Neural cell (in vitro differentiated cells): Measurements from ENCODE around the gene ADD2. TPM values are rescaled to one million over a fixed set of nuclear protein-coding genes. Genes with fewer than 3 reads are reported as not detected.

Experiments
- H2AFZ ChIP-seq: fragments of 200-600, 300-800 bp; sonication (generic), shearing (Covaris generic); 2 replicates; pipeline ENCODE4 v1.6.0; 2014; ENCODE audit warnings: low read depth, mild to moderate bottlenecking, antibody characterized with exemption, low read length, moderate library complexity
- H3F3A ChIP-seq: fragments of 200-600 bp; shearing (Covaris generic); 2 replicates; pipeline ENCODE4 v1.6.1; 2016; ENCODE audit warnings: mild to moderate bottlenecking, moderate library complexity, mixed read lengths, antibody characterized with exemption, low read length; ENCODE audit not compliant: insufficient read depth, poor library complexity, severe bottlenecking
- H3K27ac ChIP-seq: fragments of 200-600, 300-800 bp; sonication (generic), shearing (Covaris generic); 2 replicates; pipeline ENCODE4 v1.5.1; 2014; ENCODE audit warnings: mild to moderate bottlenecking, low read length, moderate library complexity
- H3K27me3 ChIP-seq: fragments of 300-800, 200-600 bp; sonication (generic), shearing (Covaris generic); 2 replicates; pipeline ENCODE4 v1.6.0; 2014; ENCODE audit warnings: mild to moderate bottlenecking, low read depth, low read length, moderate library complexity; ENCODE audit not compliant: insufficient read depth
- H3K36me3 ChIP-seq: fragments of 300-800, 200-600 bp; sonication (generic), shearing (Covaris generic); 2 replicates; pipeline ENCODE4 v1.5.1; 2014; ENCODE audit warnings: mild to moderate bottlenecking, antibody characterized with exemption, low read length, moderate library complexity; ENCODE audit not compliant: insufficient read depth
- H3K4me2 ChIP-seq: fragments of 300-800, 200-600 bp; sonication (generic), shearing (Covaris generic); 2 replicates; pipeline ENCODE4 v1.6.0; 2014; ENCODE audit warnings: mild to moderate bottlenecking, low read length
- H3K4me3 ChIP-seq: fragments of 300-800, 200-600 bp; sonication (generic), shearing (Covaris generic); 2 replicates; pipeline ENCODE4 v1.5.1; 2014; ENCODE audit warnings: mild to moderate bottlenecking, low read length, moderate library complexity
- H3K79me2 ChIP-seq: fragments of 200-600 bp; shearing (Covaris generic); replicated peaks from 2 replicates; pipeline ENCODE4 v1.6.0; 2014; ENCODE audit warnings: mild to moderate bottlenecking, low read length, moderate library complexity; ENCODE audit not compliant: insufficient read depth
- H3K9ac ChIP-seq: fragments of 300-800, 200-600 bp; sonication (generic), shearing (Covaris generic); 2 replicates; pipeline ENCODE4 v1.6.1; 2016; ENCODE audit warnings: mild to moderate bottlenecking, low read length, mixed read lengths
- H3K9me2 ChIP-seq: fragments of 200-600 bp; shearing (Covaris generic); 2 replicates; pipeline ENCODE4 v1.6.1; 2016; ENCODE audit warnings: mild to moderate bottlenecking, low read length, mixed read lengths; ENCODE audit not compliant: insufficient read depth
- H3K9me3 ChIP-seq: fragments of 200-600, 300-800 bp; sonication (generic), shearing (Covaris generic); 2 replicates; pipeline ENCODE4 v1.6.1; 2016; ENCODE audit warnings: mild to moderate bottlenecking, mixed run types, low read length, moderate library complexity, mixed read lengths
- H4K20me1 ChIP-seq: fragments of 200-600 bp; shearing (Covaris generic); 2 replicates; pipeline ENCODE4 v1.6.1; 2016; ENCODE audit warnings: mild to moderate bottlenecking, mixed run types; ENCODE audit not compliant: insufficient read depth
- EP300 ChIP-seq: fragments of 450-650 bp; conservative IDR thresholded peaks from 2 replicates; pipeline ENCODE4 v1.6.1; 2014; ENCODE audit warnings: antibody characterized with exemption, mild to moderate bottlenecking, moderate library complexity; ENCODE audit not compliant: poor library complexity, severe bottlenecking
- EZH2 ChIP-seq: fragments of 200-600, 300-800 bp; shearing (Covaris generic), sonication (generic); IDR thresholded peaks from 2 replicates; pipeline ENCODE4 v1.6.1; 2014; ENCODE audit warnings: antibody characterized with exemption, low read length, borderline replicate concordance, mild to moderate bottlenecking; ENCODE audit not compliant: insufficient read depth, poor library complexity, severe bottlenecking
- MXI1 ChIP-seq: fragments of 450-650 bp; conservative IDR thresholded peaks from 2 replicates; pipeline ENCODE4 v1.6.1; 2014; ENCODE audit warnings: antibody characterized with exemption, mild to moderate bottlenecking; ENCODE audit not compliant: poor library complexity, severe bottlenecking
- POLR2AphosphoS5 ChIP-seq: IDR thresholded peaks from 2 replicates; pipeline ENCODE4 v1.6.1; 2012
- RAD21 ChIP-seq: fragments of 450-650 bp; conservative IDR thresholded peaks from 2 replicates; pipeline ENCODE4 v1.6.1; 2014; ENCODE audit warnings: antibody characterized with exemption, mild to moderate bottlenecking, moderate library complexity
- REST ChIP-seq: IDR thresholded peaks from 2 replicates; pipeline ENCODE4 v1.6.1; 2012; ENCODE audit warnings: borderline replicate concordance
- SMC3 ChIP-seq: fragments of 450-650 bp; conservative IDR thresholded peaks from 2 replicates; pipeline ENCODE4 v1.6.1; 2014; ENCODE audit warnings: antibody characterized with exemption, mild to moderate bottlenecking, moderate library complexity; ENCODE audit not compliant: poor library complexity
- TAF1 ChIP-seq: IDR thresholded peaks from 2 replicates; pipeline ENCODE4 v1.6.1; 2012; ENCODE audit warnings: low read depth
- polyA plus RNA-seq: library from polyadenylated mRNA; depleted of rRNA; stranded (reverse); fragments of >200 nt; gene quantifications from 2 replicates; pipeline ENCODE4 v1.2.3, GENCODE V29; 2014
- TF ChIP-seq, protein P1 (sequence below): fragments of 450-650 bp; IDR thresholded peaks from 2 replicates; pipeline ENCODE4 v1.5.1; 2014; ENCODE audit warnings: antibody characterized with exemption, mild to moderate bottlenecking, moderate library complexity; ENCODE audit not compliant: poor library complexity, severe bottlenecking

Gene ADD2
- polyA plus RNA-seq, 1 donor from 2014 or later: 52.5 TPM

- TF ChIP-seq SMC3 (no peak), RAD21 (no peak), MXI1 (no peak), POLR2AphosphoS5 (no peak), REST (no peak), TAF1 (no peak), EP300 (no peak), EZH2 (no peak)
- TF ChIP-seq, protein P1, sequence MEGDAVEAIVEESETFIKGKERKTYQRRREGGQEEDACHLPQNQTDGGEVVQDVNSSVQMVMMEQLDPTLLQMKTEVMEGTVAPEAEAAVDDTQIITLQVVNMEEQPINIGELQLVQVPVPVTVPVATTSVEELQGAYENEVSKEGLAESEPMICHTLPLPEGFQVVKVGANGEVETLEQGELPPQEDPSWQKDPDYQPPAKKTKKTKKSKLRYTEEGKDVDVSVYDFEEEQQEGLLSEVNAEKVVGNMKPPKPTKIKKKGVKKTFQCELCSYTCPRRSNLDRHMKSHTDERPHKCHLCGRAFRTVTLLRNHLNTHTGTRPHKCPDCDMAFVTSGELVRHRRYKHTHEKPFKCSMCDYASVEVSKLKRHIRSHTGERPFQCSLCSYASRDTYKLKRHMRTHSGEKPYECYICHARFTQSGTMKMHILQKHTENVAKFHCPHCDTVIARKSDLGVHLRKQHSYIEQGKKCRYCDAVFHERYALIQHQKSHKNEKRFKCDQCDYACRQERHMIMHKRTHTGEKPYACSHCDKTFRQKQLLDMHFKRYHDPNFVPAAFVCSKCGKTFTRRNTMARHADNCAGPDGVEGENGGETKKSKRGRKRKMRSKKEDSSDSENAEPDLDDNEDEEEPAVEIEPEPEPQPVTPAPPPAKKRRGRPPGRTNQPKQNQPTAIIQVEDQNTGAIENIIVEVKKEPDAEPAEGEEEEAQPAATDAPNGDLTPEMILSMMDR: no peak
- Histone ChIP-seq H3K4me2 (no peak overlapping the region), H3K36me3 (no peaks in the 10 kb centered on the region), H3K9ac (no peak overlapping the region), H3K4me3 (no peak overlapping the region), H4K20me1 (no peaks in the 10 kb centered on the region), H3K27me3 (no peaks in the 10 kb centered on the region), H3K79me2 (peaks cover 6% of the 10 kb centered on the region), H2AFZ (no peak overlapping the region), H3F3A (no peaks in the 10 kb centered on the region), H3K9me3 (no peaks in the 10 kb centered on the region), H3K9me2 (no peaks in the 10 kb centered on the region), H3K27ac (no peak overlapping the region)
These were observed 3.4 kb upstream of the ADD2 start for GRCh38 chr2:70771446-70771845.

DNA sequence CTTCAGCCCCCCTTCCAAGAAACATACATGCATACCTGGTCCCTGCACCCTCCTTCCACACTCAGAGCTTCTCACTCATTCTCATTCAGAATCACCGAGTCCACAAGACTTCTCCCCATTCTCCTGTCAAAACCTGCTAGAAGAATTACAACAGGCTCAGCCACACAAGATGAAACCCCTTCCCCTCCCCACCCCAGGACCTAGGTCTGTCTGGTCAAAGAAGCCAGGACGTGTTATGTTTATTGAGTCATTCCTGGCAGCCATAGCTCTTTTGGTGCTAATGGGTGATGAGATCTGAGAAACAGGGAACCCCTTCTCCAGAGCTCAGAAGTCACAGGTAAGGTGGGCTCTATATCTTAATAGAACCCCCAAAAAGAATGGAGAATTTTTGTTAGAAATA lies 1.4 kb upstream of the ADD2 start:
- H3K27me3 ChIP-seq: no peaks in the 10 kb centered on the region
- H3K4me3 ChIP-seq: no peak overlapping the region
- H3K79me2 ChIP-seq: peaks cover 26% of the 10 kb centered on the region
- H3F3A ChIP-seq: no peaks in the 10 kb centered on the region
- no peak overlapping the region for H3K9ac ChIP-seq
- no peaks in the 10 kb centered on the region for H3K36me3 ChIP-seq
- no peak overlapping the region for H3K4me2 ChIP-seq
- H4K20me1 ChIP-seq: no peaks in the 10 kb centered on the region
- TF ChIP-seq REST (no peak), RAD21 (no peak), MXI1 (no peak), POLR2AphosphoS5 (no peak), EZH2 (no peak), EP300 (no peak), TAF1 (no peak), SMC3 (no peak)
- TF ChIP-seq, protein P1: no peak
- no peaks in the 10 kb centered on the region for H3K9me2 ChIP-seq
- H2AFZ ChIP-seq: no peak overlapping the region
- no peaks in the 10 kb centered on the region for H3K9me3 ChIP-seq
- H3K27ac ChIP-seq: no peak overlapping the region
